Mucosa of descending colon (tissue), 3 donors: ENCODE measurements around the gene SPIRE1. TPM values are rescaled to one million over a fixed set of nuclear protein-coding genes. Genes with fewer than 3 reads are reported as not detected.

Source experiments
- ATAC-seq: fragments of 200-7000 bp; cut with Tn5 transposase; one replicate; pipeline ENCODE4 v1.9.1; 2020; ENCODE audit warnings: mild to moderate bottlenecking, moderate library complexity
- DNase-seq, 3 donors: peaks; one replicate each; pipeline ENCODE4 v3.0.0-alpha.2; 2020
- H3K36me3 ChIP-seq: fragments of 200-600 bp; one replicate; pipeline ENCODE4 v1.8.0; 2021; ENCODE audit warnings: low read depth, mild to moderate bottlenecking
- H3K4me1 ChIP-seq: fragments of 200-600 bp; one replicate; pipeline ENCODE4 v1.8.0; 2021; ENCODE audit warnings: low read depth, mild to moderate bottlenecking
- H3K4me3 ChIP-seq: fragments of 200-600 bp; one replicate; pipeline ENCODE4 v1.8.0; 2021; ENCODE audit warnings: mild to moderate bottlenecking
- H3K9me3 ChIP-seq: fragments of 200-600 bp; one replicate; pipeline ENCODE4 v1.8.0; 2021; ENCODE audit warnings: mild to moderate bottlenecking
- intact Hi-C, 2 donors: fragments of 100-400 bp; cut with DNase I in 1 of 2; cut with micrococcal nuclease in 1 of 2; formaldehyde crosslinking; loops; one replicate each; pipeline versions ENCODE4 v1.11.0 to v1.11.1; 2022; cut with DNase I, micrococcal nuclease
- total RNA-seq, 3 donors: library from RNA; stranded (reverse); fragmentation: NEBNext Ultra II Directional in 2 of 3; extraction: Animal tissue kit (Norgen Biotek cat#: 25700) in 2 of 3; gene quantifications; one replicate each; pipeline versions ENCODE4 v1.2.1 to v1.2.4, GENCODE V29; 2021 to 2023
- TF ChIP-seq, protein P1 (sequence below): fragments of 200-600 bp; IDR thresholded peaks from one replicate; pipeline ENCODE4 v1.8.0; 2022; ENCODE audit warnings: antibody characterized with exemption, mild to moderate bottlenecking
- donor health status: DM: no; HTN: no; CAD: no; lungs with moderate emphysema.
- donor health status: DM: no; HTN: no; CAD: no.
- donor health status: DM: no; HTN: yes; CAD: no.

Gene SPIRE1
- total RNA-seq, 3 donors from 2014 or later: 4.7 to 32.8 (median 5.1) TPM

DNA sequence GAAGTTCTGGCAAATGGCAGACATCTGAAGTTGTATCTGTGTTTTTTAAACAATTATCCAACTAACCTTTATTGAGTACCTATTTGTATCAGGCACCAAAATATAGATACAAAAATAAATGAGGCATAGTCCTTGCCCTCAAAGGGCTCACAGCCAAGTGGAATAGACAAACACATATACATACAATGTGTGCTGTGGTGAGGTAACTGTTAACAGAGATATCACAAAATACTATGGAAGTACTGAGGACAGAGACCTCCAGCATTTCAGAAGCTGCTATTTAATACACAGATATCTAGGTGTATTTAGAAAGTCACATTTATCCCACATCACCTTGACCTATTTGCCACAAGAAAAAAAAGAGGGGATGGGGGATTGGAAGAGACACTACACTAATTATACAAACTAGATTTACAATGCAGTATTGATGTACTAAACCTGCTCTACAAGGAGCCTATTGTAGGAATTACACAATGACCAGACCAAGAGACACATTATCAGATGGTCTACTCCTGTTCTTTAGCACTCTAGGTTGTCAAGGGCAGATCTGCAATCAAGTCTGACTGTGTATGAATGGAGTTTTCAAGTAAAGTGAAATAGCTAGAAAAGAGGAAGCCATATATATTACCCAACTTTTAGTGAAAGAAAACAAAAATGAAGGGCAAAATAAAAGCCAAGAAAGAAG, 62.2 kb downstream of the SPIRE1 start:
- TF ChIP-seq, protein P1, sequence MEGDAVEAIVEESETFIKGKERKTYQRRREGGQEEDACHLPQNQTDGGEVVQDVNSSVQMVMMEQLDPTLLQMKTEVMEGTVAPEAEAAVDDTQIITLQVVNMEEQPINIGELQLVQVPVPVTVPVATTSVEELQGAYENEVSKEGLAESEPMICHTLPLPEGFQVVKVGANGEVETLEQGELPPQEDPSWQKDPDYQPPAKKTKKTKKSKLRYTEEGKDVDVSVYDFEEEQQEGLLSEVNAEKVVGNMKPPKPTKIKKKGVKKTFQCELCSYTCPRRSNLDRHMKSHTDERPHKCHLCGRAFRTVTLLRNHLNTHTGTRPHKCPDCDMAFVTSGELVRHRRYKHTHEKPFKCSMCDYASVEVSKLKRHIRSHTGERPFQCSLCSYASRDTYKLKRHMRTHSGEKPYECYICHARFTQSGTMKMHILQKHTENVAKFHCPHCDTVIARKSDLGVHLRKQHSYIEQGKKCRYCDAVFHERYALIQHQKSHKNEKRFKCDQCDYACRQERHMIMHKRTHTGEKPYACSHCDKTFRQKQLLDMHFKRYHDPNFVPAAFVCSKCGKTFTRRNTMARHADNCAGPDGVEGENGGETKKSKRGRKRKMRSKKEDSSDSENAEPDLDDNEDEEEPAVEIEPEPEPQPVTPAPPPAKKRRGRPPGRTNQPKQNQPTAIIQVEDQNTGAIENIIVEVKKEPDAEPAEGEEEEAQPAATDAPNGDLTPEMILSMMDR: no peak
- ATAC-seq (no peak), DNase-seq (no peak)
- intact Hi-C loops: no loop called here
- H3K9me3 ChIP-seq: no peaks in the 10 kb centered on the region
- H3K4me3 ChIP-seq: no peak overlapping the region
- no peaks in the 10 kb centered on the region for H3K4me1 ChIP-seq
- no peaks in the 10 kb centered on the region for H3K36me3 ChIP-seq

- Histone ChIP-seq H3K4me3 (no peak overlapping the region), H3K9me3 (no peaks in the 10 kb centered on the region), H3K36me3 (no peaks in the 10 kb centered on the region), H3K4me1 (no peaks in the 10 kb centered on the region)
- TF ChIP-seq, protein P1: no peak
- ATAC-seq: no peak
- intact Hi-C loops: no loop called here
- DNase-seq: no peak
Measured at GRCh38 chr18:12593866-12594265, 64.0 kb downstream of the SPIRE1 start.

GRCh38 chr18:12592597-12593127, 65.2 kb downstream of the SPIRE1 start:
- TF ChIP-seq, protein P1: no peak
- DNase-seq: no peak
- intact Hi-C loops: no loop called here
- Histone ChIP-seq H3K36me3 (no peaks in the 10 kb centered on the region), H3K4me3 (no peak overlapping the region), H3K9me3 (no peaks in the 10 kb centered on the region), H3K4me1 (no peaks in the 10 kb centered on the region)
- ATAC-seq: no peak

DNA sequence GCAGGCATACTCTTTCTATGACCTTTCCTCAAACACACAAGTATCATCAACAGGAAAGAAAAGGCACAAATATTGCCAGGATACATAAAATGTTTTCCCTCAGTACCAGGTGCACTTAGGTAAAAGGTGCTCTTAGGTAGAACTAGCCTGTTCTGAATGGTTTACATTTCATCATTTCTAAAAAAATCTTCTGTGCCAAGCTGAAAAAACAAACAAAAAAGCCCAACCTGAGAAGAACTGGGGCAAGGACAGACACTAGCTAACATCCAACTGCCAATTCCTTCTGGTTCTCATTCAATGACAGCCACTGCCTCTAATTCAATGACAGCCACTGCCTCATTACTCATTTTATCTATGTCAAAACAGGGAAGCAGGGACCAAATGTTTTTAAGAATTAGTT, 68.5 kb downstream of the SPIRE1 start:
- TF ChIP-seq, protein P1: no peak
- Histone ChIP-seq H3K9me3 (no peaks in the 10 kb centered on the region), H3K4me3 (no peak overlapping the region), H3K36me3 (no peaks in the 10 kb centered on the region), H3K4me1 (no peaks in the 10 kb centered on the region)
- ATAC-seq: no peak
- intact Hi-C loops: no loop called here
- DNase-seq: no peak

DNA sequence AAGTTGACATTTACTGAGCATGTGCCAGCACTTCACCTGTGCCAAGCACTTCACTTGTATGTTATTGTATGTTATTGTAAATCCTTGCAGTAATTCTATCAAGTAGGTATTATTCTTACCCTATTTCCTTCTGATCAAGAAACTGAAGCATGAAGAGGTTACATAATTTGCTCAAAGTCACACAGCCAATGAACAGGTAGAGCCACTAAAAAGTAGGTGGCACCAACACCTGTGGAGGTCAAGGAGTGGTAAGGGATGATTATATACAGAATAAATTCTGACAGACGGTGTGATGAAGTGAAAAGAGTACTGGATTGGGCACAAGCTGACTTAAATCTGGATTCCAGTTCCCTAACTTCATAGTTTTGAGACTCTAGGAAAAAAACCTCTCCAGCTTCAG, 71.0 kb downstream of the SPIRE1 start:
- intact Hi-C loops: no loop called here
- ATAC-seq (no peak), DNase-seq (no peak)
- no peaks in the 10 kb centered on the region for H3K9me3 ChIP-seq
- TF ChIP-seq, protein P1: no peak
- no peak overlapping the region for H3K4me3 ChIP-seq
- no peaks in the 10 kb centered on the region for H3K4me1 ChIP-seq
- no peaks in the 10 kb centered on the region for H3K36me3 ChIP-seq
